ENCODE data around the gene ATF3. TPM values are rescaled to one million over a fixed set of nuclear protein-coding genes. Genes with fewer than 3 reads are reported as not detected.

ATF3 gene
- total and polyA plus RNA-seq, 4 donors: 1.1 to 8.8 (median 5.5) TPM

- no peak overlapping the region for H3K4me3 ChIP-seq (ENCODE audit: low read depth in 1 of 3, low read length in 3 of 3)
- H3K27ac ChIP-seq (ENCODE audit: low read depth in 1 of 2, low read length in 2 of 2): no peak overlapping the region
- no peak for DNase-seq (ENCODE audit: low spot score)
- H3K36me3 ChIP-seq (ENCODE audit: control insufficient read depth in 4 of 4, insufficient read depth in 3 of 4, low read depth in 1 of 4, low read length in 3 of 4): no peaks in the 10 kb centered on the region
- no peak overlapping the region for H3K9ac ChIP-seq (ENCODE audit: low read depth in 1 of 2, low read length in 2 of 2)
- no peaks in the 10 kb centered on the region for H3K9me3 ChIP-seq (ENCODE audit: control insufficient read depth in 4 of 4, low read length in 3 of 4)
- H3K27me3 ChIP-seq (ENCODE audit: control insufficient read depth in 4 of 4, insufficient read depth in 4 of 4, low read length in 3 of 4): peaks cover 0 to 6% (median 3%) of the 10 kb centered on the region in 4 donors
- H3K4me1 ChIP-seq (ENCODE audit: control insufficient read depth in 4 of 4, insufficient read depth in 4 of 4, low read length in 3 of 4): no peaks in the 10 kb centered on the region
- no peak for TF ChIP-seq SP1 (IDR thresholded peaks at IDR 0.05)
- no peak for TF ChIP-seq TAF1 (conservative IDR thresholded peaks at IDR 0.05)
- TF ChIP-seq, protein P1, sequence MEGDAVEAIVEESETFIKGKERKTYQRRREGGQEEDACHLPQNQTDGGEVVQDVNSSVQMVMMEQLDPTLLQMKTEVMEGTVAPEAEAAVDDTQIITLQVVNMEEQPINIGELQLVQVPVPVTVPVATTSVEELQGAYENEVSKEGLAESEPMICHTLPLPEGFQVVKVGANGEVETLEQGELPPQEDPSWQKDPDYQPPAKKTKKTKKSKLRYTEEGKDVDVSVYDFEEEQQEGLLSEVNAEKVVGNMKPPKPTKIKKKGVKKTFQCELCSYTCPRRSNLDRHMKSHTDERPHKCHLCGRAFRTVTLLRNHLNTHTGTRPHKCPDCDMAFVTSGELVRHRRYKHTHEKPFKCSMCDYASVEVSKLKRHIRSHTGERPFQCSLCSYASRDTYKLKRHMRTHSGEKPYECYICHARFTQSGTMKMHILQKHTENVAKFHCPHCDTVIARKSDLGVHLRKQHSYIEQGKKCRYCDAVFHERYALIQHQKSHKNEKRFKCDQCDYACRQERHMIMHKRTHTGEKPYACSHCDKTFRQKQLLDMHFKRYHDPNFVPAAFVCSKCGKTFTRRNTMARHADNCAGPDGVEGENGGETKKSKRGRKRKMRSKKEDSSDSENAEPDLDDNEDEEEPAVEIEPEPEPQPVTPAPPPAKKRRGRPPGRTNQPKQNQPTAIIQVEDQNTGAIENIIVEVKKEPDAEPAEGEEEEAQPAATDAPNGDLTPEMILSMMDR (IDR thresholded peaks at IDR 0.05; ENCODE audit: low read depth, low read length, missing input control): no peak
- TF ChIP-seq NR2F2 (IDR thresholded peaks at IDR 0.05): no peak
- no peak for TF ChIP-seq EGR1 (IDR thresholded peaks at IDR 0.05; ENCODE audit: low read depth in 2 of 2)
- TF ChIP-seq JUND (IDR thresholded peaks at IDR 0.05): no peak
- no peak for TF ChIP-seq RAD21 (IDR thresholded peaks at IDR 0.05)
- no peak for TF ChIP-seq FOXA1 (IDR thresholded peaks at IDR 0.05)
- TF ChIP-seq RXRA (IDR thresholded peaks at IDR 0.05): no peak
- TF ChIP-seq REST (IDR thresholded peaks at IDR 0.05): no peak
- TF ChIP-seq FOXA2 (IDR thresholded peaks at IDR 0.05): no peak
- TF ChIP-seq HNF4A (conservative IDR thresholded peaks at IDR 0.05): no peak
- TF ChIP-seq YY1 (IDR thresholded peaks at IDR 0.05): no peak
- TF ChIP-seq GABPA (IDR thresholded peaks at IDR 0.05 in 1 of 2, conservative IDR thresholded peaks at IDR 0.05 in 1 of 2): no peak
- no peak for TF ChIP-seq HNF4G (IDR thresholded peaks at IDR 0.05)
- no peak for TF ChIP-seq MAX (IDR thresholded peaks at IDR 0.05)
- TF ChIP-seq, protein P2, sequence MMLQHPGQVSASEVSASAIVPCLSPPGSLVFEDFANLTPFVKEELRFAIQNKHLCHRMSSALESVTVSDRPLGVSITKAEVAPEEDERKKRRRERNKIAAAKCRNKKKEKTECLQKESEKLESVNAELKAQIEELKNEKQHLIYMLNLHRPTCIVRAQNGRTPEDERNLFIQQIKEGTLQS (IDR thresholded peaks at IDR 0.05): no peak
- TF ChIP-seq, protein P3, sequence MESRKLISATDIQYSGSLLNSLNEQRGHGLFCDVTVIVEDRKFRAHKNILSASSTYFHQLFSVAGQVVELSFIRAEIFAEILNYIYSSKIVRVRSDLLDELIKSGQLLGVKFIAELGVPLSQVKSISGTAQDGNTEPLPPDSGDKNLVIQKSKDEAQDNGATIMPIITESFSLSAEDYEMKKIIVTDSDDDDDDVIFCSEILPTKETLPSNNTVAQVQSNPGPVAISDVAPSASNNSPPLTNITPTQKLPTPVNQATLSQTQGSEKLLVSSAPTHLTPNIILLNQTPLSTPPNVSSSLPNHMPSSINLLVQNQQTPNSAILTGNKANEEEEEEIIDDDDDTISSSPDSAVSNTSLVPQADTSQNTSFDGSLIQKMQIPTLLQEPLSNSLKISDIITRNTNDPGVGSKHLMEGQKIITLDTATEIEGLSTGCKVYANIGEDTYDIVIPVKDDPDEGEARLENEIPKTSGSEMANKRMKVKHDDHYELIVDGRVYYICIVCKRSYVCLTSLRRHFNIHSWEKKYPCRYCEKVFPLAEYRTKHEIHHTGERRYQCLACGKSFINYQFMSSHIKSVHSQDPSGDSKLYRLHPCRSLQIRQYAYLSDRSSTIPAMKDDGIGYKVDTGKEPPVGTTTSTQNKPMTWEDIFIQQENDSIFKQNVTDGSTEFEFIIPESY (IDR thresholded peaks at IDR 0.05): no peak
- 92% methylated on average over 6 of the region's 6 CpGs for WGBS
These were observed 23.4 kb upstream of the ATF3 start for GRCh38 chr1:212585210-212585609.
